IMR-90 (cell line): Measurements from ENCODE around the gene C2orf92. TPM values are rescaled to one million over a fixed set of nuclear protein-coding genes. Genes with fewer than 3 reads are reported as not detected.

Experiments
- ATAC-seq: fragments of 200-7000 bp; cut with Tn5 transposase; 2 replicates; pipeline ENCODE4 v1.9.1; 2020; ENCODE audit warnings: low read depth, mild to moderate bottlenecking, moderate library complexity
- BruUV-seq: library from RNA; stranded (reverse); fragments of 400-500 nt; replicated peaks from 2 replicates; lab custom pipeline; 2021; lab: Mats Ljungman, UMichigan
- CTCF ChIA-PET: fragments of 300-600 bp; formaldehyde crosslinking; extraction: SDS; loops from one replicate; lab custom pipeline; 2021; ENCODE audit warnings: antibody characterized with exemption; lab: Yijun Ruan, JAX
- POLR2A ChIA-PET: fragments of 300-600 bp; sonication (Branson Sonifier 250); formaldehyde crosslinking; loops from one replicate; lab custom pipeline; 2022; ENCODE audit warnings: antibody characterized with exemption; ENCODE audit not compliant: unreplicated experiment; lab: Charles Lee
- DNase-seq: peaks from one replicate; pipeline ENCODE4 v3.0.0; 2013
- H2AFZ ChIP-seq: replicated peaks from 2 replicates; pipeline ENCODE3; 2013; ENCODE audit warnings: low read length, mild to moderate bottlenecking; ENCODE audit not compliant: poor library complexity
- H2AK5ac ChIP-seq: 2 replicates; pipeline ENCODE4 v1.6.1; 2013; ENCODE audit warnings: low read depth, low read length, inconsistent platforms
- H2AK9ac ChIP-seq: replicated peaks from 2 replicates; pipeline ENCODE3; 2013; ENCODE audit warnings: mild to moderate bottlenecking, low read depth, low read length, moderate library complexity; ENCODE audit not compliant: poor library complexity
- H2BK120ac ChIP-seq: 2 replicates; pipeline ENCODE4 v1.6.1; 2013; ENCODE audit warnings: low read depth, low read length, inconsistent platforms
- H2BK15ac ChIP-seq: 3 replicates; pipeline ENCODE4 v1.6.1; 2013; ENCODE audit warnings: low read depth, low read length, inconsistent platforms
- H2BK20ac ChIP-seq: 2 replicates; pipeline ENCODE4 v1.6.1; 2013; ENCODE audit warnings: low read depth, mild to moderate bottlenecking, inconsistent platforms, low read length, moderate library complexity
- H2BK5ac ChIP-seq: 2 replicates; pipeline ENCODE4 v1.6.1; 2013; ENCODE audit warnings: mild to moderate bottlenecking, low read depth, low read length, inconsistent platforms; ENCODE audit not compliant: poor library complexity, severe bottlenecking
- H3K14ac ChIP-seq: replicated peaks from 2 replicates; pipeline ENCODE4 v1.6.1; 2013; ENCODE audit warnings: low read depth, low read length, inconsistent platforms
- H3K18ac ChIP-seq: 2 replicates; pipeline ENCODE4 v1.6.1; 2013; ENCODE audit warnings: low read depth, low read length, control low read depth
- H3K23ac ChIP-seq: 2 replicates; pipeline ENCODE4 v1.6.1; 2013; ENCODE audit warnings: low read depth, low read length, inconsistent platforms
- H3K27ac ChIP-seq: 2 replicates; pipeline ENCODE4 v1.5.1; 2013; ENCODE audit warnings: mild to moderate bottlenecking, control low read depth, low read length; ENCODE audit not compliant: insufficient read depth
- H3K27me3 ChIP-seq: 2 replicates; pipeline ENCODE4 v1.6.1; 2013; ENCODE audit warnings: low read length; ENCODE audit not compliant: control insufficient read depth, insufficient read depth
- H3K36me3 ChIP-seq: 2 replicates; pipeline ENCODE4 v1.6.1; 2013; ENCODE audit warnings: low read length, mixed read lengths; ENCODE audit not compliant: control insufficient read depth, insufficient read depth
- H3K4ac ChIP-seq: 2 replicates; pipeline ENCODE4 v1.6.1; 2013; ENCODE audit warnings: low read depth, low read length, inconsistent platforms
- H3K4me1 ChIP-seq: 2 replicates; pipeline ENCODE4 v1.6.1; 2013; ENCODE audit warnings: low read length, mixed read lengths; ENCODE audit not compliant: control insufficient read depth, insufficient read depth
- H3K4me2 ChIP-seq: 2 replicates; pipeline ENCODE4 v1.6.1; 2013; ENCODE audit warnings: low read depth, mild to moderate bottlenecking, control low read depth, low read length, moderate library complexity
- H3K4me3 ChIP-seq: 2 replicates; pipeline ENCODE4 v1.5.1; 2013; ENCODE audit warnings: low read depth, mild to moderate bottlenecking, control low read depth, low read length, moderate library complexity; ENCODE audit not compliant: insufficient read depth
- H3K56ac ChIP-seq: 2 replicates; pipeline ENCODE4 v1.6.1; 2013; ENCODE audit warnings: low read length, inconsistent platforms; ENCODE audit not compliant: insufficient read depth; ENCODE audit errors: extremely low read depth
- H3K79me1 ChIP-seq, 2 experiments: 2 replicates each; pipeline ENCODE4 v1.6.1; 2013; ENCODE audit warnings: low read length in 2 of 2, inconsistent platforms in 1 of 2, low read depth in 1 of 2
- H3K9ac ChIP-seq: 2 replicates; pipeline ENCODE4 v1.6.1; 2013; ENCODE audit warnings: low read depth, low read length, control low read depth
- H3K9me1 ChIP-seq: 2 replicates; pipeline ENCODE4 v1.6.1; 2013; ENCODE audit warnings: low read length, inconsistent platforms; ENCODE audit not compliant: insufficient read depth
- H3K9me3 ChIP-seq: 2 replicates; pipeline ENCODE4 v1.6.1; 2013; ENCODE audit warnings: low read length; ENCODE audit not compliant: control insufficient read depth, insufficient read depth
- H4K20me1 ChIP-seq: 2 replicates; pipeline ENCODE4 v1.6.1; 2013; ENCODE audit warnings: low read length, inconsistent platforms; ENCODE audit not compliant: insufficient read depth
- H4K5ac ChIP-seq: 2 replicates; pipeline ENCODE4 v1.6.1; 2013; ENCODE audit warnings: mild to moderate bottlenecking, low read depth, low read length, control low read depth
- H4K8ac ChIP-seq, 2 experiments: 2 replicates each; pipeline ENCODE4 v1.6.1; 2013; ENCODE audit warnings: low read depth in 2 of 2, low read length in 2 of 2, control low read depth in 1 of 2, inconsistent platforms in 1 of 2
- H4K91ac ChIP-seq: 2 replicates; pipeline ENCODE4 v1.6.1; 2013; ENCODE audit warnings: low read depth, low read length, inconsistent platforms; ENCODE audit not compliant: insufficient read depth
- BHLHE40 ChIP-seq: fragments of 150-350 bp; IDR thresholded peaks from 2 replicates; pipeline ENCODE4 v1.6.1; 2016; ENCODE audit warnings: mild to moderate bottlenecking, low read depth, low read length
- CEBPB ChIP-seq: IDR thresholded peaks from 2 replicates; pipeline ENCODE4 v1.6.1; 2012; ENCODE audit warnings: low read depth, low read length, improper control_type of control experiment
- CHD1 ChIP-seq: IDR thresholded peaks from 2 replicates; pipeline ENCODE4 v1.6.1; 2012; ENCODE audit warnings: low read depth, low read length, improper control_type of control experiment
- CTCF ChIP-seq: conservative IDR thresholded peaks from 2 replicates; pipeline ENCODE4 v1.5.1; 2012; ENCODE audit warnings: mild to moderate bottlenecking, low read depth, low read length, improper control_type of control experiment
- FOS ChIP-seq: fragments of 150-350 bp; IDR thresholded peaks from 2 replicates; pipeline ENCODE4 v1.6.1; 2016; ENCODE audit warnings: low read depth, low read length
- MAFK ChIP-seq: IDR thresholded peaks from 2 replicates; pipeline ENCODE4 v1.6.1; 2012; ENCODE audit warnings: low read depth, low read length, improper control_type of control experiment
- MXI1 ChIP-seq: IDR thresholded peaks from 2 replicates; pipeline ENCODE4 v1.6.1; 2012; ENCODE audit warnings: low read depth, mild to moderate bottlenecking, low read length, moderate library complexity, borderline replicate concordance
- NFE2L2 ChIP-seq: fragments of 150-350 bp; IDR thresholded peaks from 2 replicates; pipeline ENCODE4 v1.6.1; 2016; ENCODE audit warnings: low read depth, mild to moderate bottlenecking, low read length
- POLR2A ChIP-seq: IDR thresholded peaks from 2 replicates; pipeline ENCODE4 v1.6.1; 2012; ENCODE audit warnings: mild to moderate bottlenecking, low read depth, low read length
- RAD21 ChIP-seq: IDR thresholded peaks from 2 replicates; pipeline ENCODE4 v1.6.1; 2012; ENCODE audit warnings: low read length, improper control_type of control experiment
- RCOR1 ChIP-seq: IDR thresholded peaks from 2 replicates; pipeline ENCODE4 v1.6.1; 2012; ENCODE audit warnings: mild to moderate bottlenecking, low read length, improper control_type of control experiment; ENCODE audit not compliant: insufficient replicate concordance
- USF2 ChIP-seq: fragments of 150-350 bp; IDR thresholded peaks from 2 replicates; pipeline ENCODE4 v1.6.1; 2017; ENCODE audit warnings: mild to moderate bottlenecking, antibody characterized with exemption, low read length, low read depth
- WGBS, 2 experiments: methylation state at CpG; one replicate each; pipeline versions ENCODE4 v1.1.5 to v1.1.7; 2013; ENCODE audit warnings: missing lambda C conversion rate in 2 of 2; ENCODE audit not compliant: insufficient read length in 1 of 2; ENCODE audit errors: extremely low coverage in 2 of 2; 5-methylcytosine and 5-hydroxymethylcytosine counted together
- dilution Hi-C: fragments of 300-500 bp; cut with HindIII; formaldehyde crosslinking; loops from one replicate; pipeline ENCODE4 v1.14.3; 2018; ENCODE audit warnings: low sequenced_read_pairs; ENCODE audit not compliant: unreplicated experiment
- in situ Hi-C: fragments of 300-500 bp; cut with MboI; formaldehyde crosslinking; loops from 3 replicates; pipeline ENCODE4 v1.14.3; 2019; ENCODE audit warnings: low sequenced_read_pairs, inconsistent platforms, mixed read lengths
- intact Hi-C: fragments of 100-400 bp; cut with micrococcal nuclease; formaldehyde crosslinking; loops from 2 replicates; pipeline ENCODE4 v1.10.0; 2022
- polyA plus RNA-seq, 3 experiments: library from polyadenylated mRNA; depleted of rRNA; stranded (reverse); fragments of >200 nt; gene quantifications; 2 replicates each; pipeline ENCODE4 v1.2.3, GENCODE V29; 2012; ENCODE audit warnings: low replicate concordance in 1 of 3
- total RNA-seq: library from RNA; depleted of rRNA; stranded (reverse); fragments of >200 nt; gene quantifications from 2 replicates; pipeline ENCODE4 v1.2.3, GENCODE V29; 2012

The C2orf92 gene
- total and polyA plus RNA-seq, 2 of the 4 experiments (the other 2 are of a cell fraction), result 0.90 to 2.5 TPM

- POLR2A ChIA-PET, result no interaction called here
- dilution Hi-C loops (no loop called here), intact Hi-C loops (no loop called here), in situ Hi-C loops (loop anchor here (25.0 kb wide), 1 partner anchor 1609 kb away; no protein-coding TSS in a partner anchor)
- Histone ChIP-seq H3K4me3 (no peak overlapping the region), H2BK20ac (no peak overlapping the region), H2BK120ac (no peak overlapping the region), H3K4me2 (no peak overlapping the region), H3K56ac (no peak overlapping the region), H3K23ac (no peak overlapping the region), H4K91ac (no peak overlapping the region), H3K14ac (no peak overlapping the region), H3K9me3 (no peaks in the 10 kb centered on the region), H3K9me1 (0 out of 2 replicates have a peak, but pooled peaks cover 3% of the 10 kb centered on the region), H3K18ac (no peak overlapping the region), H2BK15ac (no peak overlapping the region), H3K27me3 (no peaks in the 10 kb centered on the region), H3K27ac (no peak overlapping the region), H3K9ac (no peak overlapping the region), H4K8ac (no peak overlapping the region), H3K4me1 (peaks cover 2% of the 10 kb centered on the region; the same call in 1 of the 2 replicates), H4K5ac (no peak overlapping the region), H2BK5ac (no peak overlapping the region), H3K79me1 (no peaks in the 10 kb centered on the region), H3K36me3 (no peaks in the 10 kb centered on the region), H2AK5ac (no peak overlapping the region), H4K20me1 (no peaks in the 10 kb centered on the region), H2AFZ (no peak overlapping the region), H3K4ac (no peak overlapping the region), H2AK9ac (no peak overlapping the region)
- DNase-seq (no peak), ATAC-seq (no peak)
- CTCF ChIA-PET, result no interaction called here
- WGBS, 2 experiments, result 60% methylated on average over 1 of the region's 7 CpGs; no CpG with 5 or more reads in 1 of the 2 experiments
- no peak for TF ChIP-seq MAFK
- TF ChIP-seq CTCF, result no peak
- no peak for TF ChIP-seq CEBPB
- no peak for TF ChIP-seq USF2
- TF ChIP-seq POLR2A, result no peak
- no peak for TF ChIP-seq CHD1
- no peak for TF ChIP-seq MXI1
- TF ChIP-seq FOS, result no peak
- no peak for TF ChIP-seq BHLHE40
- TF ChIP-seq NFE2L2, result no peak
- no peak for TF ChIP-seq RCOR1
- no peak for TF ChIP-seq RAD21
- BruUV-seq, result no TSS peak
Measured at GRCh38 chr2:97671526-97671925, 2.0 kb downstream of the C2orf92 start.
